HL-60 (cell line): ENCODE measurements around the gene C19orf47.

ENCODE experiments used
- CTCF ChIP-seq: IDR thresholded peaks from one replicate; pipeline ENCODE4 v1.5.1; 2011; ENCODE audit warnings: low read length, control low read depth, inconsistent platforms; ENCODE audit not compliant: insufficient read depth
- GABPA ChIP-seq: IDR thresholded peaks from 2 replicates; pipeline ENCODE4 v1.6.1; 2012; ENCODE audit warnings: low read depth
- POLR2AphosphoS5 ChIP-seq: IDR thresholded peaks from 2 replicates; pipeline ENCODE4 v1.6.1; 2012; ENCODE audit warnings: low read depth
- SPI1 ChIP-seq: IDR thresholded peaks from 2 replicates; pipeline ENCODE4 v1.6.1; 2012; ENCODE audit warnings: low read depth, mild to moderate bottlenecking, borderline replicate concordance
- TF ChIP-seq, protein P1 (sequence below): IDR thresholded peaks from 2 replicates; pipeline ENCODE4 v1.6.1; 2012; ENCODE audit warnings: low read depth; ENCODE audit not compliant: insufficient replicate concordance

DNA sequence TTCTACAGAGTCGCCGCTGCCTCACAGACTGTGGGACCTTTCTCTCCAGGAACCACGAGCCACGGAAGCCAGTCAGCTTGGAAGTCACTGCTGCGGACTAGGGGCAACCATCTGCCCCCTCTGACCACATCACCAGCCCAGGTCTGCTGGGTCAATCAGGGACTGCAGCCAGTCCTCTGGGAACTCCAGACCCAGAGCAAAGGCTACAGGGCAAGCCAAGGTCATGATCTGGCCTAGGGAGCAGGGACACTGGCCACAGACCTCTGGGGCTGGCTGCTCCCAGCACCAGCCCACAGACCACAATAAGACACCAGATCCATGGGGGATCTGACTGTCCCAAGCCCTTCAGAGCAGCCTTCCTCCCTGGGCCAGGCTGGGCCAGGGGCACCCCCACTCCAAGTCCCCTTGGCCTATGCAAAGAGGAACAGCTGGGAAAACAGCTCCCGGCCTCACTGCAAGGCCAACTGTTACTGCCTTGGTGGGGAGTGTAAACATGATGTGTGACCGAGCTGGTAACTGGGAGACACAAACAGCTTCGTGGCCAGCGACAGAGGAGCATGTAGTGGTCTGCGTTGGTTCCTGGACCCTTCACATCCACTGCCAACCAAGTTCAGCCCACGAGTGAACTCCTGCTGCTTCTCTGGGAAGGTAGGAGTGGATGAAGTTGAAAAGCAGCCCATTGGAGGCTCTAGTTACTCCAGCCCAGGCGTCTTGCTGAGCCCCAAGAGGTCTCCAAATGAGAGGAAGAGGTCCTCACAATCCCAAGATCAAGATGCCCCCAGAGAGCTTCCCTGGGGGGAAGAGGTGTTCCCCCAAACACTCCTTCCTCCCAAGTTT, 64.6 kb downstream of the C19orf47 start:
- TF ChIP-seq CTCF: no peak
- TF ChIP-seq POLR2AphosphoS5: no peak
- TF ChIP-seq, protein P1, sequence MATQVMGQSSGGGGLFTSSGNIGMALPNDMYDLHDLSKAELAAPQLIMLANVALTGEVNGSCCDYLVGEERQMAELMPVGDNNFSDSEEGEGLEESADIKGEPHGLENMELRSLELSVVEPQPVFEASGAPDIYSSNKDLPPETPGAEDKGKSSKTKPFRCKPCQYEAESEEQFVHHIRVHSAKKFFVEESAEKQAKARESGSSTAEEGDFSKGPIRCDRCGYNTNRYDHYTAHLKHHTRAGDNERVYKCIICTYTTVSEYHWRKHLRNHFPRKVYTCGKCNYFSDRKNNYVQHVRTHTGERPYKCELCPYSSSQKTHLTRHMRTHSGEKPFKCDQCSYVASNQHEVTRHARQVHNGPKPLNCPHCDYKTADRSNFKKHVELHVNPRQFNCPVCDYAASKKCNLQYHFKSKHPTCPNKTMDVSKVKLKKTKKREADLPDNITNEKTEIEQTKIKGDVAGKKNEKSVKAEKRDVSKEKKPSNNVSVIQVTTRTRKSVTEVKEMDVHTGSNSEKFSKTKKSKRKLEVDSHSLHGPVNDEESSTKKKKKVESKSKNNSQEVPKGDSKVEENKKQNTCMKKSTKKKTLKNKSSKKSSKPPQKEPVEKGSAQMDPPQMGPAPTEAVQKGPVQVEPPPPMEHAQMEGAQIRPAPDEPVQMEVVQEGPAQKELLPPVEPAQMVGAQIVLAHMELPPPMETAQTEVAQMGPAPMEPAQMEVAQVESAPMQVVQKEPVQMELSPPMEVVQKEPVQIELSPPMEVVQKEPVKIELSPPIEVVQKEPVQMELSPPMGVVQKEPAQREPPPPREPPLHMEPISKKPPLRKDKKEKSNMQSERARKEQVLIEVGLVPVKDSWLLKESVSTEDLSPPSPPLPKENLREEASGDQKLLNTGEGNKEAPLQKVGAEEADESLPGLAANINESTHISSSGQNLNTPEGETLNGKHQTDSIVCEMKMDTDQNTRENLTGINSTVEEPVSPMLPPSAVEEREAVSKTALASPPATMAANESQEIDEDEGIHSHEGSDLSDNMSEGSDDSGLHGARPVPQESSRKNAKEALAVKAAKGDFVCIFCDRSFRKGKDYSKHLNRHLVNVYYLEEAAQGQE: no peak
- no peak for TF ChIP-seq GABPA
- no peak for TF ChIP-seq SPI1
